ENCODE data around the gene PI4KA.
"Not testable (repeated sequence)": the region's sequence is repeated elsewhere in the genome, so short reads cannot be mapped to it uniquely, and the experiment has no call there.

The PI4KA gene

GRCh38 chr22:20858615-20859416 is at the start of gene PI4KA, which contains the start of gene SNAP29:
Gene PI4KA (minus strand): TSS chr22:20858811. CDS start chr22:20858725, 86 bp downstream.
Gene SNAP29 (plus strand): TSS chr22:20859007. CDS start chr22:20859111, 104 bp downstream.
- peak; percentile 94 to 95 for ATAC-seq

DNA sequence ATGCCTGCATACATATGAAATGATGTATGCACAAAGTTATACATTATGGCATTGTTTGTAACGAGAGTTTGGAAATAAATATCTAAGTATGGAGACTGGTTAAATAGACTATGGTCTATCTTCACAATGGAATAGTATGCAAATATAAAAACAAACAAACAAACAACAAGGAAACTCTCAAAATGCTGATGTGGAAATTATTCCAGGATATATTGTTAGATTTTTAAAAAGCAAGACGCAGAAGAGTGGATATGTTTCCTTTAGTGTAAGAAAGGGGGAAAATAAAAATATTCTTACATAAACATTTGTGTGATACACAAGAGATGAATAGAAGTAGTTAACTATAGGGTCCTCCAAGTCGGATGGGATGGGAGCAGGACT is 47.8 kb upstream of the PI4KA start:
- ATAC-seq: no peak

GRCh38 chr22:20905415-20906386 is 47.1 kb upstream of the PI4KA start:
- ATAC-seq: no peak

- ATAC-seq: no peak
Observed at GRCh38 chr22:20904980-20905355, 46.4 kb upstream of the PI4KA start.

DNA sequence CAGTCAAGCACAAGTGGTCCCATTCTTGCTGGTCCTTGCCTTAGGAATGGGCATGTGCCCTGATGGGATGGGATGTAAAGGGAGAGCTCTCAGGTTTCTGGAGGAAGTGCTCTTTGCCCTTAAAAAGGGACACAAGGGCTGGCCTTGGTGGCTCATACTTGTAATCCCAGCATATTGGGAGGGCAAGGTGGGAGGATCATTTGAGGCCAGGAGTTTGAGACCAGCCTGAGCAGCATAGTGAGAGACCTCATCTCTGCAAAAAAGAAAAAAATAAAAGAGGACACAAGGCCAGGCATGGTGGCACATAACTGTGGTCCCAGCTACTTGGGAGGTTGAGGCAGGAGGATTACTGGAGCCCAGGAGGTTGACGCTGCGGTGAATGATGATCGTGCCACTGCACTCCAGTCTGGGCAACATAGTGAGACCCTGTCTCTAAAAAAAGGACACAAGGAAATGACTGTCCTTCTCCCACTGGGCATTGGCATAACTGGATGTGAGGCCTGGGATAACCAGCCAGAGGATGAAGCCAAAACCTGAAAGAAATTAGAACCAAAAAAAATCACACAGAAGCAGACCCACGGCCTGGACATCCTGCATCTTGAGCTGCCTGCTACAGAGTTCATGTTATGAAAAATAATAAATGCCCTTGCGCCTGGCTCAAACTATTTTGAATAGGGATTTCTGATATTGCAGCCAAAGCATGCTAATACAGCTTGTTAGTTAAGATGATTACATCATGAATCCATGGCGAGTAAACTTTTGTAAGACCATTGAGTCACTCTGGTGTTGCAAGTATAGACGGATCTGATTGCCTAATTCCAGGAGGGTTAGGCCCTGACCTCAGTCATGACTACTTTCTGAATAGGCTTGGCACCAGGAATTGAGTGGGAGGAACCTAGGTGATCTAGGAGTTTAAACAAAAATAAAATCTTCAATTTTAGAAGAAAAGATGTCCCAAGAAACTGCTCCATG is 45.7 kb upstream of the PI4KA start:
- no peak for ATAC-seq

DNA sequence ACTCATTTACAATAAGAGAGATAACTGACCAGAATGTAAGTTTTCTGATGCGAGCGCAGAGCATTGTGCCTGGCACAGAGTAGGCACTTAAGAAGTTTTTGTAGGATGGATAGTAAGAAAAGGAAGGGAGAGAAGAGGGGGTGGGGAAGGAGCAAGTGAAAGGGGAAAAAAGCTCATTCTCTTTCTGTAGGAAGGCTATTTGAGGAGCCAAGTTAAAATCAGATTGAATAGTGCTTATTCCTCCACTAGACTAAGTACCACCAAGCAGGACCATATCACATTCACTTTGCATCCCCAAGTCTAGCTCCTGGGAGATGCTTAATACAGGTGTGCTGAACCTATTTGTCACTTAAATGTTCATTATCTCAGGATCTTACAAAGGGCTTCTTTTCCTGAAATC is 44.5 kb upstream of the PI4KA start:
- ATAC-seq: no peak

DNA sequence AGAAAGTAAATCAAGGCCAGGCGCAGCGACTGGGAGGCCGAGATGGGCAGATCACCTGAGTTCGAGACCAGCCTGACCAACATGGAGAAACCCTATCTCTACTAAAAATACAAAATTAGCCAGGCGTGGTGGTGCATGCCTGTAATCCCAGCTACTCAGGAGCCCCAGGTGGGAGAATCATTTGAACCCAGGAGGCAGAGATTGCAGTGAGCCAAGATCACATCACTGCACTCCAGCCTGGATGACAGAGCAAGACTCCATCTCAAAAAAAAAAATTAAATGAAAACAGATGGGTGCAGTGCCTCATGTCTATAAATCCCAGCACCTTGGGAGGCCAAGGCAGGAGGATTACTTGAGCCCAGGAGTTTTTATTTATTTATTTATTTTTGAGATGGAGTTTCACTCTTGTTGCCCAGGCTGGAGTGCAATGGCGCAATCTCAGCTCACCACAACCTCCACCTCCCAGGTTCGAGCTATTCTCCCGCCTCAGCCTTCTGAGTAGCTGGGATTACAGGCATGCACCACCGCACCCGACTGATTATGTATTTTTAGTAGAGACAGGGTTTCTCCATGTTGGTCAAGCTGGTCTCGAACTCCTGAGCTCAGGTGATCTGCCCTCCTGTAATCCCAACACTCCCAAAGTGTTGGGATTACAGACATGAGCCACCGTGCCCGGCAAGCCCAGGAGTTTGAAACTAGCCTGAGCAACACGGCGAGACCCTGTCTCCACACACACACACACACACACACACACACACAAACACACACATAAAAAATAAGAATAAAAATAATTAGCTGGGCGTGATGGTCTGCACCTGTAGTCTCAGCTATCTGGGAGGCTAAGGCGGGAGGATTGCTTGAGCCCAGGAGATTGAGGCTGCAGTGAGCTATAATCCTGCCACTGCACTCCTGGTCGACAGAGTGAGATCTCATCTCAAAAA is 42.8 kb upstream of the PI4KA start:
- ATAC-seq: not testable (repeated sequence)

DNA sequence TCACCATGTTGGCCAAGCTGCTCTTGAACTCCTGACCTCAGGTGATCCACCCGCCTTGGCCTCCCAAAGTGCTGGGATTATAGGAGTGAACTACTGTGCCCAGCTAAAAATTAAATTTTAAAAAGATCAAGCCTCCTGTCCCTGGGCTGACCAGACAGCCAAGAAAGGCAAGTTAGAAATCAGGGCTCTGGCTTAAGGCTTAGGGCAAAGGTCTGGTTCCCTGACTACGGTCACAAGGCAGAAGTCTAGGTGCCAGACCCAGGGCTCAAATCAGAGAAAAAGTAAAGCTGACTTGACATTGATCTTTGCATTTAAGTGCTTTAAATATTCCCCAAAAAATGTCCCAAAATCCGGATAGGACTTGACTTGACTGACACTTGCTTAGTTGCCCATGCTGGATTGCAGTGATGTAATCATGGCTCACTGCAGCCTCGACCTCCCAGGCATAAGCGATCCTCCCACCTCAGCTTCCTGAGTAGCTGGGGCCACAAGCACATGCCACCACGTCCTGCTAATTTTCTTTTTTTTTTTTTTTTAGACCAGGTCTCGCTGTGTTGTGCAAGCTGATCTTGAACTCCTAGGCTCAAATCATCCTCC is 41.3 kb upstream of the PI4KA start:
- no peak for ATAC-seq

DNA sequence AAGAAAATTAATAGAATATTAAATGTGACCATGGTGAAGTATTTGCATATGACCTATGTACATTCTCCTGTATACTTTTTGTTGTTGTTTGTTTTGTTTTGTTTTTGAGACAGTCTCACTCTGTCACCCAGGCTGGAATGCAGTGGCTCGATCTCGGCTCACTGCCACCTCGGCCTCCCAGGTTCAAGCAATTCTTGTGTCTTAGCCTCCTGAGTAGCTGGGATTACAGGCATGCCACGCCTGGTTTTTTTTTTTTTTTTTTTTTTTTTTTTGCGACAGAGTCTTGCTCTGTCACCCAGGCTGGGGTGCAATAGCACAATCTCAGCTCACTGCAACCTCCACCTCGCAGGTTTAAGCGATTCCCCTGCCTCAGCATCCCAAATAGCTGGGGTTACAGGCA is 39.1 kb upstream of the PI4KA start:
- ATAC-seq: not testable (repeated sequence)

DNA sequence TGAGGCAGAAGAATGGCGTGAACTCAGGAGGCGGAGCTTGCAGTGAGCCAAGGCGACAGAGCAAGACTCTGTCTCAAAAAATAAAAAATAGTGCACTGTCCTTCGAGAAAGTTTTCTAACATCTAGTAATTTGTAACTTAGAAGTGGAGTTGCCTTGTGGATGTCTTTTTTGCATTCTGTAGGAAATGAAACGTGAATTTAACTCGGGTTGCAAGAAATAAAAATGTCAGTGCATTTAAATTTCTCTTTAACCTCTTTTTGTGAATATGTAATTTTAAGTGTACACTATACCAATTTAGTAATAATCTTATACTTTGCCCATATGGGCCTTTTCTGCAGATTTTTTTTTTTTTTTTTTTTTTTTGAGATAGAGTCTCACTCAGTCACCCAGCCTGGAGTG is 32.4 kb upstream of the PI4KA start:
- ATAC-seq: no peak

DNA sequence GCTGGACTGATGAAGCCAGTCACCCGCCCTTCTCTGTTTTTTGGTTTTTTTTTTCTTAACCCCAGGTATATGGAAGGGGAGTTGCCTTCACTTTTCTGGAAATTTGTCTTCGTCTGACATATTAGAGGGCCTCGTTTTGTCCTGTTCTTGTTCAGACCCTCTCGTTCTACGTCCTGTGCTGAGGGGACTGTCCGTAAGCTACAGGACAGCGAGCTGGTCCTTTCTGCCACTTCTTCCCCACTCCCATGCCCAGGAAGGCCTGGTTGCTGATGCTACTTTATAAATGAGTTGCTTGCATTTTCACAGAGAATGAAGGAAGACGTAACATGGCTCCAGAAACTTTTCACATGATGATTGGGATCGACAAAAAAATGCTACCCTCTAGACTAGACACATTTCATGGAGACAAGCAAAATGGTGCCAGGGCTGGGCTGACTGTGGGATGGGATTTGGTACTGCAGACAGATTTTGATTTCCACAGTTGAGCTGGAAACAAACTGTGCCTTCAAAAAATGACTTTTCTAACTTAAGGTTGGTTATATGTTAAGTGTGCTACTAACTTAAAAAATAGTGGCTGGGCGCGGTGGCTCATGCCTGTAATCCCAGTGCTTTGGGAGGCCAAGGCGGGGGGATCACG is 31.4 kb upstream of the PI4KA start:
- ATAC-seq: no peak

DNA sequence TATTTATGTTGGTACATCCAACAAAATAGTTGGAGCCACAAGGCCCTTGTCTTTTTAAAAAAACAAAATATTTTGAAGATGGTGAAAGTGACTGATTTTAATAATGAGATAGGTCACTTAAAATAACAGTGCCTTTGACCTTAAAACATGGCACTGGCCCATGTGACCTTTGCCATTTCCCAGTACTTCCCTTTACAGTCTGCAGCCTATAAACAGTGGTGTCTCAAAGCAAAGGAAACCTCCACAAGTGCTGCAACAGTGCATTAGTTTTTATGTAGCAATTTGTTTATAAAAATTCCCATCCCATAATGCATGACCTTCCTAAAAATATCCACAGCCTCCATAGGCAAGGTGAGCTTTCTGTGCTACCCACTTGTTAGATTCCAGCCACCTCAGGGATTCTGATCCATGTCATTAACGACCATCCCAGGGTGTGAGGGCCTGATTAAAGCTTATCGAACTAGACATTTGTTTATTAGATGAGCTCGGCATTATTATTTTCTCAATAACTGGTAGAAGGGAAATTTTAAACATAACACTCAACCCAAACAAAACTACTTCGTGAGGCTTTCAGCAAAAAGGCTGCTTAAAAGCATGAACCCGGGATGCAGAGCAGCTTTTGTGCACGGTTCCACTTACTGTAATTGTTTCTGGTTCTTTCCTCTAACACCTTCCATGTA is 30.6 kb upstream of the PI4KA start:
- no peak for ATAC-seq

GRCh38 chr22:20887375-20887774 is 28.8 kb upstream of the PI4KA start:
- ATAC-seq: no peak

DNA sequence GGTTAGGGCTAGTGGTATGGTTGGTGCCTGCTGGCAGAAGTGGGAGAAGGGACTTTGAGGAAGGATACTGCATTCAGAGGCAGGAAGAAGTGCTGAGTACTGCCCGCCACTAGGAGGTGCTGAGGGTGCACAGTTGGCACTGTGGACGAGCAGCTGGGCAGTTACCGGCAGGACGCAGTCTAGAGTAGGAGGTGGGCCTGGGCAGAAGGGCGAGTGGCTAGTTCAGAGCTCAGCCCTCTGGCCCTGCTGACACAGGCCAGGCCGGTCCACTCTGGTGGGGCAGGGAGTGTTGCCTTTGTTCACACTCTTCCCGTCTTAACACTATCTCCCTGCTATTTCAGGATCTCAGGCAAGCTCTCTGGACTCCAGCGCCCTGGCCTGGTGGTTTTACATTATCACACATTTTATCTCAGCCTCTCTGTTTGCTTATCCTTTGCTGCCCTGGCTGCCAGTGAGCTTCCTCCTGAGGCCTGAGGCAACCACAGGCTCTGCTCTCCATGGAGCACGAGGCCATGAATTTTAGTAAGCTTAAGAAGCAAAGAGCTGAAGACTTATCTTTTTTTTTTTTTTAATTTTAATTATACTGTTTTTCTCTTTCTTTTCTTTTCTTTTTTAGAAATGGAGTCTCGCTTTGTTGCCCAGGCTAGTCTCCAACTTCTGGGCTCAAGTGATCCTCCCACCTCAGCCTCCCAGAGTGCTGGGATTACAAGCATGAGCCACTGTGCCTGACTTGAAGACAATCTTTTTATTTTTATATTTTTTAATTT is 27.1 kb upstream of the PI4KA start:
- ATAC-seq: peak; percentile 48 to 59

DNA sequence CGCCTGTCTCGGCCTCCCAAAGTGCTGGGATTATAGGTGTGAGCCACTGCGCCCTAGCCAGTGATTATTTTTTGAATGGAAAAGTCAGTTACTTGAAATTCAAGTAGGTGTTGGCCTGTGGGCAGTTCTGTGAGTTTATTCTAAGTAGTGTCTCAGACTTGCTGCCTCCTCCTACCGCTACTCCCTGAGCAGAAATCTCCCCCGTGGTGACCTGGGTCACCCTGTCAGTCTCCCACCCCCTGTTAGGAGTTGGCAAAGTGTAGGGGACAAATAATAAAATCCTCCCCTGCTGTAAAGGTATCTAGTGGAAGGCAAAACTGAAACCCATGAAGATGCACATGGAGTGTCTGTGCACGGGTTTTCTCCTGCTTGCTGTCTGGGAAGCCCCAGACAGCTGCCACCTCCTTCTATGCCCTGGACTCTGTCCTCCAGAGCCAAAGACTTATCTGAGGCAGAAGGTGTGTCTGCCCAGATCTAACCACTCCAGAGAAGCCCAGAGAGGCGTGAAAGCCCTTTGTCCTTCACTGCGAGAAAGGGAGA is 26.5 kb upstream of the PI4KA start:
- ATAC-seq: no peak

DNA sequence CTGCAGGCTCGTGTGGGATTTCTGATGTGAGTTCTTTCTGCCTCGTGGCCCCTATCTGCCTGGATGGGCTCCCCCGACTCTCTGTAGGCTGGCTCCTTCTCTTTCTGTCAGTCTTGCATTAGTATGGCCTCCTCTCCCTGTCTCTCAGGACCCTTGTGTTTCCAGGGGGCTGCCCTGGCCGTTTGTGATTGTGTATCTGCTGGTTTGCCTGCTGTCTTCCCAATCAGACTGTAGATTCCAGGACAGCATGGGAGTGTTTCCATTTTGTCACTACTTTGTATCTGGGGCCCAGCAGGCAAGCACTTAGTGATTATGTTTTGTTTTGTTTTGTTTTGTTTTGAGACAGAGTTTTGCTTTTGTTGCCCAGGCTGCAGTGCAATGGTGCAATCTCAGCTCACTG is 25.8 kb upstream of the PI4KA start:
- ATAC-seq: no peak

DNA sequence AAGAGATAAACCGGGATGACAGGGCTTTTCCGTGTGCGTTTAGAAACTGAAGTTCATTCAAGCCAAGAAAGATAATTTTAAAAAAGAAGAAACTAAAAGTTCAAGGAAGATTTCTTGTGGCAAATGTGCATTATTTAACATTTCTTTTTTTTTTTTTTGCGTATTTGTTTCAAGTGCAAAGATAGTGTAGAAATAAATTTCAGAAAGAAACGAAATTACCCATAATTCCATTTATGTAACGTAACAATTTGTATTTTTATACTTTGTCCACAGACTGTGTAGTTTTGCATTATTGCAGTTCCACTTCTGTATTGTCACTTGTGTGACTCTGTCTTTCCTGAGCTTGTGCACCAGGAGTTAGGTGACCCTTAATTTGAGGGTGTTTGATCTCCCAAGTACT is 24.2 kb upstream of the PI4KA start:
- no peak for ATAC-seq

Data from activated CD4-positive, CD25-positive, alpha-beta regulatory T cell treated with anti-CD3 and anti-CD28 coated beads, Interleukin-2, amount 50 U/mL, for 24 hours (primary cell).